Cardiac muscle cell (in vitro differentiated cells and primary cell): Measurements from ENCODE around the gene CYB5D1. TPM values are rescaled to one million over a fixed set of nuclear protein-coding genes. Genes with fewer than 3 reads are reported as not detected.
A peak's percentile ranks its signal among the peaks of the same experiment; 100 is the strongest.

Source experiments
- DNase-seq, 2 donors: peaks; one replicate each; pipeline versions ENCODE4 v3.0.0 to v3.0.0-alpha.2; 2010 to 2017; ENCODE audit warnings: low read depth in 1 of 2, low spot score in 1 of 2
- H3K27ac ChIP-seq: fragments of 200-600 bp; sonication (generic); 2 replicates; pipeline ENCODE4 v1.5.1; 2016
- H3K27me3 ChIP-seq: fragments of 200-600 bp; sonication (generic); 2 replicates; pipeline ENCODE4 v1.6.0; 2016; ENCODE audit warnings: control low read depth
- H3K36me3 ChIP-seq: fragments of 200-600 bp; sonication (generic); 2 replicates; pipeline ENCODE4 v1.5.1; 2016; ENCODE audit warnings: control low read depth
- H3K4me1 ChIP-seq: fragments of 200-600 bp; sonication (generic); 2 replicates; pipeline ENCODE4 v1.8.1; 2017; ENCODE audit warnings: low read depth, mild to moderate bottlenecking, mixed run types
- H3K4me3 ChIP-seq: fragments of 200-600 bp; sonication (generic); 2 replicates; pipeline ENCODE4 v1.5.1; 2016; ENCODE audit warnings: mild to moderate bottlenecking
- H3K9me3 ChIP-seq: fragments of 200-600 bp; sonication (generic); 2 replicates; pipeline ENCODE4 v1.5.1; 2017; ENCODE audit warnings: low read depth, mild to moderate bottlenecking, control low read depth
- CTCF ChIP-seq: IDR thresholded peaks from 2 replicates; pipeline ENCODE4 v1.5.1; 2012; ENCODE audit warnings: low read depth, mild to moderate bottlenecking, low read length
- polyA plus RNA-seq: library from polyadenylated mRNA; unstranded; fragments of >200 nt; fragmentation: Nextera tagmentation; extraction: Ambion mirVana; gene quantifications from 2 replicates; pipeline ENCODE4 v1.2.1, GENCODE V29; 2016
- total RNA-seq: library from RNA; depleted of rRNA; stranded (reverse); fragments of >200 nt; gene quantifications from 2 replicates; pipeline ENCODE4 v1.2.3, GENCODE V29; 2016

CYB5D1 gene
- total and polyA plus RNA-seq, 2 experiments from 2014 or later, result 13.7 to 14.0 TPM

GRCh38 chr17:7841396-7841914 lies 16.3 kb upstream of the CYB5D1 start:
- Histone ChIP-seq H3K27ac (peak overlapping the region; percentile 94), H3K4me3 (peak overlapping the region; percentile 40), H3K27me3 (no peaks in the 10 kb centered on the region), H3K9me3 (no peaks in the 10 kb centered on the region), H3K36me3 (peaks cover 12% of the 10 kb centered on the region), H3K4me1 (peaks cover 29% of the 10 kb centered on the region)
- TF ChIP-seq CTCF, result no peak
- peak; percentile 52 to 94 for DNase-seq

- DNase-seq, result peak; percentile 93 to 99
- H3K4me3 ChIP-seq, result peak overlapping the region; percentile 40
- no peaks in the 10 kb centered on the region for H3K9me3 ChIP-seq
- H3K27me3 ChIP-seq, result no peaks in the 10 kb centered on the region
- peaks cover 15% of the 10 kb centered on the region for H3K36me3 ChIP-seq
- H3K27ac ChIP-seq, result peak overlapping the region; percentile 94
- no peak for TF ChIP-seq CTCF
- peaks cover 29% of the 10 kb centered on the region for H3K4me1 ChIP-seq
Measured at GRCh38 chr17:7841915-7842379, 15.9 kb upstream of the CYB5D1 start.

GRCh38 chr17:7842380-7843256 lies 15.2 kb upstream of the CYB5D1 start:
- H3K27ac ChIP-seq, result peak overlapping the region; percentile 74
- peak; percentile 44 to 93 for DNase-seq
- TF ChIP-seq CTCF, result no peak
- H3K27me3 ChIP-seq, result no peaks in the 10 kb centered on the region
- no peaks in the 10 kb centered on the region for H3K9me3 ChIP-seq
- peaks cover 27% of the 10 kb centered on the region for H3K4me1 ChIP-seq
- peaks cover 20% of the 10 kb centered on the region for H3K36me3 ChIP-seq
- H3K4me3 ChIP-seq, result peak overlapping the region; percentile 40

- no peak for TF ChIP-seq CTCF
- peak overlapping the region; percentile 74 for H3K27ac ChIP-seq
- peaks cover 26% of the 10 kb centered on the region for H3K4me1 ChIP-seq
- no peaks in the 10 kb centered on the region for H3K9me3 ChIP-seq
- peak overlapping the region; percentile 40 for H3K4me3 ChIP-seq
- no peaks in the 10 kb centered on the region for H3K27me3 ChIP-seq
- DNase-seq, result no peak
- peaks cover 22% of the 10 kb centered on the region for H3K36me3 ChIP-seq
Measured at GRCh38 chr17:7843257-7843535, 14.6 kb upstream of the CYB5D1 start.

- peaks cover 25% of the 10 kb centered on the region for H3K4me1 ChIP-seq
- H3K27me3 ChIP-seq, result no peaks in the 10 kb centered on the region
- H3K27ac ChIP-seq, result peak overlapping the region; percentile 74
Measured at GRCh38 chr17:7843536-7844291, 14.1 kb upstream of the CYB5D1 start.

More at GRCh38 chr17:7843536-7844291, 14.1 kb upstream of the CYB5D1 start:
- H3K4me3 ChIP-seq, result peak overlapping the region; percentile 40
- H3K36me3 ChIP-seq, result peaks cover 27% of the 10 kb centered on the region
- H3K9me3 ChIP-seq, result no peaks in the 10 kb centered on the region
- peak; percentile 91 to 92 for DNase-seq
- no peak for TF ChIP-seq CTCF
